Measurements from ENCODE around the gene HTR6. TPM values are rescaled to one million over a fixed set of nuclear protein-coding genes. Genes with fewer than 3 reads are reported as not detected.
"Not testable (repeated sequence)": the region's sequence is repeated elsewhere in the genome, so short reads cannot be mapped to it uniquely, and the experiment has no call there.

Gene HTR6
- total and polyA plus RNA-seq, 2 of the 4 experiments (the other 2 are of a cell fraction) = not detected

GRCh38 chr1:19639228-19639627, 25.4 kb upstream of the HTR6 start:
- H3K36me3 ChIP-seq (ENCODE audit: control insufficient read depth, insufficient read depth, low read length); H3K27me3 ChIP-seq (ENCODE audit: control insufficient read depth, insufficient read depth, low read length); H2AK9ac ChIP-seq (replicated peaks; ENCODE audit: low read depth, low read length, poor library complexity); dilution Hi-C loops (cut with HindIII; ENCODE audit: low sequenced_read_pairs, unreplicated experiment); BruUV-seq (replicated peaks); intact Hi-C loops (cut with micrococcal nuclease); H4K5ac ChIP-seq (ENCODE audit: low read depth, low read length); H3K9me1 ChIP-seq (ENCODE audit: insufficient read depth, low read length); H2BK120ac ChIP-seq (ENCODE audit: low read depth, low read length); ATAC-seq (ENCODE audit: low read depth); H3K56ac ChIP-seq (ENCODE audit: extremely low read depth, insufficient read depth, low read length); H4K20me1 ChIP-seq (ENCODE audit: insufficient read depth, low read length); H3K23ac ChIP-seq (ENCODE audit: low read depth, low read length); H3K4ac ChIP-seq (ENCODE audit: low read depth, low read length); H2BK5ac ChIP-seq (ENCODE audit: low read depth, low read length, poor library complexity, severe bottlenecking); H3K27ac ChIP-seq (ENCODE audit: insufficient read depth, low read length); H3K18ac ChIP-seq (ENCODE audit: low read depth, low read length); POLR2A ChIA-PET (ENCODE audit: unreplicated experiment); H3K79me1 ChIP-seq (ENCODE audit: low read depth in 1 of 2, low read length in 2 of 2); H3K14ac ChIP-seq (replicated peaks; ENCODE audit: low read depth, low read length); H4K8ac ChIP-seq (ENCODE audit: low read depth in 2 of 2, low read length in 2 of 2); H2BK20ac ChIP-seq (ENCODE audit: low read depth, low read length); H3K9me3 ChIP-seq (ENCODE audit: control insufficient read depth, insufficient read depth, low read length); H2AK5ac ChIP-seq (ENCODE audit: low read depth, low read length); H3K4me3 ChIP-seq (ENCODE audit: insufficient read depth, low read depth, low read length); H3K4me2 ChIP-seq (ENCODE audit: low read depth, low read length); H3K9ac ChIP-seq (ENCODE audit: low read depth, low read length); H2AFZ ChIP-seq (replicated peaks; ENCODE audit: low read length, poor library complexity); H2BK15ac ChIP-seq (ENCODE audit: low read depth, low read length); H4K91ac ChIP-seq (ENCODE audit: insufficient read depth, low read depth, low read length); CTCF ChIA-PET; DNase-seq; in situ Hi-C loops (cut with MboI; ENCODE audit: low sequenced_read_pairs): not testable (repeated sequence)
- peaks cover 10% of the 10 kb centered on the region; the same call in 1 of the 2 replicates for H3K4me1 ChIP-seq (ENCODE audit: control insufficient read depth, insufficient read depth, low read length)
- WGBS, 2 experiments (ENCODE audit: extremely low coverage in 2 of 2, insufficient read length in 1 of 2) = 100% methylated on average over 4 of the region's 10 CpGs; no CpG with 5 or more reads in 1 of the 2 experiments
